Mucosa of descending colon (tissue), 3 donors: ENCODE data around the gene ITGA7. TPM values are rescaled to one million over a fixed set of nuclear protein-coding genes. Genes with fewer than 3 reads are reported as not detected.
A peak's percentile ranks its signal among the peaks of the same experiment; 100 is the strongest.

ENCODE experiments used
- ATAC-seq: fragments of 200-7000 bp; cut with Tn5 transposase; one replicate; pipeline ENCODE4 v1.9.1; 2020; ENCODE audit warnings: mild to moderate bottlenecking, moderate library complexity
- DNase-seq, 3 donors: peaks; one replicate each; pipeline ENCODE4 v3.0.0-alpha.2; 2020
- H3K36me3 ChIP-seq: fragments of 200-600 bp; one replicate; pipeline ENCODE4 v1.8.0; 2021; ENCODE audit warnings: low read depth, mild to moderate bottlenecking
- H3K4me1 ChIP-seq: fragments of 200-600 bp; one replicate; pipeline ENCODE4 v1.8.0; 2021; ENCODE audit warnings: low read depth, mild to moderate bottlenecking
- H3K4me3 ChIP-seq: fragments of 200-600 bp; one replicate; pipeline ENCODE4 v1.8.0; 2021; ENCODE audit warnings: mild to moderate bottlenecking
- H3K9me3 ChIP-seq: fragments of 200-600 bp; one replicate; pipeline ENCODE4 v1.8.0; 2021; ENCODE audit warnings: mild to moderate bottlenecking
- intact Hi-C, 2 donors: fragments of 100-400 bp; cut with DNase I in 1 of 2; cut with micrococcal nuclease in 1 of 2; formaldehyde crosslinking; loops; one replicate each; pipeline versions ENCODE4 v1.11.0 to v1.11.1; 2022; cut with DNase I, micrococcal nuclease
- total RNA-seq, 3 donors: library from RNA; stranded (reverse); fragmentation: NEBNext Ultra II Directional in 2 of 3; extraction: Animal tissue kit (Norgen Biotek cat#: 25700) in 2 of 3; gene quantifications; one replicate each; pipeline versions ENCODE4 v1.2.1 to v1.2.4, GENCODE V29; 2021 to 2023
- TF ChIP-seq, protein P1 (sequence below): fragments of 200-600 bp; IDR thresholded peaks from one replicate; pipeline ENCODE4 v1.8.0; 2022; ENCODE audit warnings: antibody characterized with exemption, mild to moderate bottlenecking
- donor health status: DM: no; HTN: no; CAD: no; lungs with moderate emphysema.
- donor health status: DM: no; HTN: no; CAD: no.
- donor health status: DM: no; HTN: yes; CAD: no.

Gene ITGA7
- total RNA-seq, 3 donors from 2014 or later: 16.5 to 449 (median 46.0) TPM

GRCh38 chr12:55683676-55684075 lies 24.0 kb downstream of the ITGA7 start:
- H3K9me3 ChIP-seq: no peaks in the 10 kb centered on the region
- H3K36me3 ChIP-seq: no peaks in the 10 kb centered on the region
- DNase-seq: no peak
- intact Hi-C loops: no loop called here
- H3K4me1 ChIP-seq: peaks cover 5% of the 10 kb centered on the region
- ATAC-seq: no peak
- TF ChIP-seq, protein P1, sequence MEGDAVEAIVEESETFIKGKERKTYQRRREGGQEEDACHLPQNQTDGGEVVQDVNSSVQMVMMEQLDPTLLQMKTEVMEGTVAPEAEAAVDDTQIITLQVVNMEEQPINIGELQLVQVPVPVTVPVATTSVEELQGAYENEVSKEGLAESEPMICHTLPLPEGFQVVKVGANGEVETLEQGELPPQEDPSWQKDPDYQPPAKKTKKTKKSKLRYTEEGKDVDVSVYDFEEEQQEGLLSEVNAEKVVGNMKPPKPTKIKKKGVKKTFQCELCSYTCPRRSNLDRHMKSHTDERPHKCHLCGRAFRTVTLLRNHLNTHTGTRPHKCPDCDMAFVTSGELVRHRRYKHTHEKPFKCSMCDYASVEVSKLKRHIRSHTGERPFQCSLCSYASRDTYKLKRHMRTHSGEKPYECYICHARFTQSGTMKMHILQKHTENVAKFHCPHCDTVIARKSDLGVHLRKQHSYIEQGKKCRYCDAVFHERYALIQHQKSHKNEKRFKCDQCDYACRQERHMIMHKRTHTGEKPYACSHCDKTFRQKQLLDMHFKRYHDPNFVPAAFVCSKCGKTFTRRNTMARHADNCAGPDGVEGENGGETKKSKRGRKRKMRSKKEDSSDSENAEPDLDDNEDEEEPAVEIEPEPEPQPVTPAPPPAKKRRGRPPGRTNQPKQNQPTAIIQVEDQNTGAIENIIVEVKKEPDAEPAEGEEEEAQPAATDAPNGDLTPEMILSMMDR: no peak
- H3K4me3 ChIP-seq: no peak overlapping the region

- H3K4me1 ChIP-seq: peaks cover 5% of the 10 kb centered on the region
- peak in 1 of 3 donors; percentile 44 for DNase-seq
- peak; percentile 29 for ATAC-seq
- H3K36me3 ChIP-seq: no peaks in the 10 kb centered on the region
- intact Hi-C loops: no loop called here
- TF ChIP-seq, protein P1: no peak
- no peaks in the 10 kb centered on the region for H3K9me3 ChIP-seq
- H3K4me3 ChIP-seq: no peak overlapping the region
These were observed 25.5 kb downstream of the ITGA7 start for GRCh38 chr12:55682087-55682796.

DNA sequence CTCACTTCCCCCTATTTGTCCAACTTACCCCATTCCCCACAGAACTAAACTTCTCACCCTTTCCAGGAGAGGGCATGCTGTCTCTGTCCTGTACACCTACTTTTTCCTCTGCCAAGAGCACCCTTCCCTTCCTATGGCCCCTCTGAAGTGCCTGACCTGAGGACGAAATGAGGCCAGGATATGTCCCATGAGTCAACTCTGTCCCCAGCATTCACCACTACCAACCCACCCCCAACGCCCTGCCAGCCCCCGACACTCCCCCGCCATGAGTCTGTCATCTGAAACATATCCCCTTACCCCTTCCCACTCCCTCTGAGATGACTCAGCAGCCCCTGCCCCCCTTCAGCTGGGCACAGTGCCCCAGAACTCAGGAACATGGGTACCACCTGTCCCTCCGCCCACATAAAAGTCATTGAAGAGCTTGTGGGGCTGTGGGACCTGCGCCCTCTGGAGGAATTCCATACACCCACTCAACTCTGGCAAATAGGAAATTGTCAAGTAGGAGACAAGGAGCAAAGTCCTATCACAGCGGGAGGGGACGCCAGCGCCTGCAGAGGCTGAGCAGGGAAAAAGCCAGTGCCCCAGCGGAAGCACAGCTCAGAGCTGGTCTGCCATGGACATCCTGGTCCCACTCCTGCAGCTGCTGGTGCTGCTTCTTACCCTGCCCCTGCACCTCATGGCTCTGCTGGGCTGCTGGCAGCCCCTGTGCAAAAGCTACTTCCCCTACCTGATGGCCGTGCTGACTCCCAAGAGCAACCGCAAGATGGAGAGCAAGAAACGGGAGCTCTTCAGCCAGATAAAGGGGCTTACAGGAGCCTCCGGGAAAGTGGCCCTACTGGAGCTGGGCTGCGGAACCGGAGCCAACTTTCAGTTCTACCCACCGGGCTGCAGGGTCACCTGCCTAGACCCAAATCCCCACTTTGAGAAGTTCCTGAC lies 26.3 kb downstream of the ITGA7 start:
- Histone ChIP-seq H3K36me3 (no peaks in the 10 kb centered on the region), H3K9me3 (no peaks in the 10 kb centered on the region), H3K4me1 (peaks cover 5% of the 10 kb centered on the region), H3K4me3 (no peak overlapping the region)
- DNase-seq (peak; percentile 87 to 88 (median 87)), ATAC-seq (peak; percentile 94)
- TF ChIP-seq, protein P1: peak; percentile 30
- intact Hi-C loops: no loop called here

DNA sequence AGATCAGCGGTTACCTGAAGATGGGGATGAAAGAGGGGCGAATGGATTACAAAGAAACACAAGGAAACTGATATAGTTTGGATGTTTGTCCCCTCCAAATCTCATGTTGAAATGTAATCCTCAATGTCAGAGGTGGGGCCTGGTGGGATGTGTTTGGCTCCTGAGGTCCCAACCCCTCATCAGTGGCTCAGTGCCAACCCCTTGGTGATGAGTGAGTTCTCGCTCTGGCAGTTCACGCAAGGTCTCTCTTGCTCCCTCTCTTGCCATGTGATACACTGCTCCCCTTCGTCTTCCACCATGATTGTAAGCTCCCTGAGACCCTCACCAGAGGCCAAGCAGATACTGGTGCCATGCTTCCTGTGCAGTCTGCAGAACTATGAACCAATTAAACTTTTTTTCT lies 28.0 kb downstream of the ITGA7 start:
- TF ChIP-seq, protein P1: no peak
- DNase-seq: peak in 1 of 3 donors; percentile 21
- peaks cover 5% of the 10 kb centered on the region for H3K4me1 ChIP-seq
- H3K36me3 ChIP-seq: no peaks in the 10 kb centered on the region
- intact Hi-C loops: no loop called here
- ATAC-seq: no peak
- H3K9me3 ChIP-seq: no peaks in the 10 kb centered on the region
- H3K4me3 ChIP-seq: no peak overlapping the region

DNA sequence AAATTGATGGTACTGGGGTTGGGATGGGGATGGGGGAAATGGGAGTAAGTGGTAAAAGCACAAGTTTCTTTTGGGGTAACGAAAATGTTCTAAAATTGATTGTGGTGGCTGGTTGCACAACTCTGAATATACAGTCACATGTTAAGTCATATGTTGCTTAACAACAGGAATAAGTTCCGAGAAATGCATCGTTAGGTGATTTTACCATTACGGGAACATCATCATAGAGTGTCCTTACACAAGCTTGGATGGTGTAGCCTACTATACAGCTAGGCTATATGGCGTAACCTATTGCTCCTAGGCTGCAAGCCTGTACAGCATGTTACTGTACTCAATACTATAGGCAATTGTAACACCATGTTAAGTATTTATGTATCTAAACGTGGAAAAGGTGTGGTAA lies 31.0 kb downstream of the ITGA7 start:
- Histone ChIP-seq H3K4me1 (peaks cover 6% of the 10 kb centered on the region), H3K36me3 (no peaks in the 10 kb centered on the region), H3K9me3 (no peaks in the 10 kb centered on the region), H3K4me3 (no peak overlapping the region)
- intact Hi-C loops: no loop called here
- ATAC-seq (no peak), DNase-seq (no peak)
- TF ChIP-seq, protein P1: no peak
